GM18868 (cell line): Measurements from ENCODE around the gene GTF3C5.
"Not testable (repeated sequence)": the region's sequence is repeated elsewhere in the genome, so short reads cannot be mapped to it uniquely, and the experiment has no call there.

ENCODE experiments used
- ATAC-seq: cut with Tn5 transposase; IDR thresholded peaks from one replicate; pipeline ENCODE4 v1.9.1; 2021; ENCODE audit warnings: mild to moderate bottlenecking, moderate library complexity; ENCODE audit not compliant: unreplicated experiment

The GTF3C5 gene

DNA sequence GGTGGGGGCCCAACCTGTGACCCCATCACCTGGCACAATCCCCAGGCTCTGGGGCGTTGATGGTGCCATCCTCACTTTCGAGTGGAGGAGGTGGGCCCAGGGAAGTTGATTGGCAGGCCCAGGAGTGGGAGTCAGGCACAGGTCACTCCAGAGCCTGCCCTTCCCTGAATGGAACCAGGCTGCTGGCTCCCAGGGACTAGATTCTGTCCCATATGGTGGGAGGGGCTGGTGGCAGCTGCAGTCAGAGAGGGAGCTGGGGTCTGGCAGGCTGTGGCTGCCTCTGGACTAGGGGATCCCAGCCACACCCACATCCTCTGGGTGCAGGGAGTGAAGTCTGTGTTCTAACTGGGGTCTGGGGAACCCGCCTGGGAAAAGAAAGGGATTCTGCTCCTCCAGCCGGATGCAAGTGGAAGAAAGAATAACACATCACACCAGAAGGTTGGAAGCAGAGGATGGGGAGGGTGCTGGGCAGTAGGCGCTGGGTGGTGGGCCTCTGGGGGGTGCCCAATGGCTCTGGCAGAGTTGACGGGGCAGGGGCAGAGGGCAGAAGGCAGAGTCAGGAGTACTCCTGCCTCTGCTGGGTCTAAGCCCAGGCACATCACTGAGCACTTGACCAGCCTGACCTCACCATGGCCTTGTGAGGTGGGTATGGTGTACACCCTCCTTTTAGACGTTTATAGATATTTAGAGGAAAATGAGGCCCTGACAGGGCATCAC, 56.8 kb downstream of the GTF3C5 start:
- no peak for ATAC-seq

DNA sequence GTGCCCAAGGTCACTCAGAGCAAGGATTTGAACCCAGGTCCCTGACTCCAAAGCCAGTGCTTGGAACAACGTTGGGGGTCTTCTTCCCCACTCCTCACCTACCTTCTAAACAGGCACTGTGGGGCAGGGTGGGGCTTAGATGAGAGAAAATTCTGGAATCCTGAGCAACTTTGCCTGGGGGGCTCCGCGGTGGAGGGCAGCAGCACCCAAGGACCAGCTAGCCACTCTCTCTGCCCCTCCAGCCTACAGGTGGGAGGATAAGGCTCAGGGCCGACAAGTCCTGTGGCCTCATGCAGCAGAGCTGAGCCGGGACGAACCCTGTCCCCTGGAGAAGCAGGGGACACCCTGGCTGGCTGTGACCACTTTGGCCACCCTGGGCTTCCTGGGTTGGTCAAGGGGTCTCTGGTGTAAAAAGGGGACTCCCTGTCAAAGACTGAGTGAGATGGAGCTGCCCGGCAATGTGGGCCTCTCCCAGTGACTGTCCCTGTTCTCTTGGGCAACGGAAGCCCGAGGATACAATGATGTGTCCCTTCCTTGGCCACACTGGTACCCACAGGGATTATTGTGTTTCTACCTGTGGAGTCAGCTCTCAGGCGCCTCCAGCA, 57.5 kb downstream of the GTF3C5 start:
- no peak for ATAC-seq

DNA sequence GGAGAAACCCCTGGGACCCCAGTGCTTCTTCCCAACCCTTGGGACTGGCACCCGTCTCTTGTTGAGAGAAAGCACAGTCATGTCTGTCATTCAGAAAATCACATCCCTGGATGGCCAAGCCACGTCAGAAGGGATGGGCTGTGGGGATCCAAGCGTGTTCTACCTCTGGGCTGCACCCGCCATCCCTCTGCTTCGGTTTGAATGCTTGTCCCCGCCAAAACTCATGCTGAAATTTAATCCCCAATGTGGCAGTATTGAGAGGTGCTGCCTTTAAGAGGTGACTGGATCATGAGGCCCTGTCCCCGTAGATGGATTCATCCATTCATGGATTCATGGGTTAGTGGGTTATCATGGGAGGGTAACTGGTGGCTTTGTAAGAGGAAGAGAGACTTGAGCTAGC, 58.0 kb downstream of the GTF3C5 start:
- ATAC-seq, result no peak

DNA sequence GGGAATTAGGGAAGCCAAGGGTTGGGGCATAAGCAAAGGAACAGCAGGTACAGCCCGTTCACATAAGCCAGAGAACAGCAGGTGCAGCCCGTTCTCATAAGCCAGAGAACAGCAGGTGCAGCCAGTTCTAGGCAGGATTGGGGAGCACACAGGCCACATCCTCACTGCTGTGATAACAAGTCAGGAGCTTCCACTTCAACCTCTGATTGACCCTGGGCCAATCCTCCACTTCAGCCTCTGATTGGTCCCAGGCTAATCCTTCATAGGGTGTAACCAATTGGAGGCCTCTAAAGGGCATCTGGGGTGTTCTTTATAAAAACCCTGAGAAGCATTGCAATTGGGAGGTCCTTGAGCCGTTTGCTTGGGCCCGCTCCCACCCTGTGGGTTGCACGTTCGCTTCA, 58.5 kb downstream of the GTF3C5 start:
- ATAC-seq, result no peak

DNA sequence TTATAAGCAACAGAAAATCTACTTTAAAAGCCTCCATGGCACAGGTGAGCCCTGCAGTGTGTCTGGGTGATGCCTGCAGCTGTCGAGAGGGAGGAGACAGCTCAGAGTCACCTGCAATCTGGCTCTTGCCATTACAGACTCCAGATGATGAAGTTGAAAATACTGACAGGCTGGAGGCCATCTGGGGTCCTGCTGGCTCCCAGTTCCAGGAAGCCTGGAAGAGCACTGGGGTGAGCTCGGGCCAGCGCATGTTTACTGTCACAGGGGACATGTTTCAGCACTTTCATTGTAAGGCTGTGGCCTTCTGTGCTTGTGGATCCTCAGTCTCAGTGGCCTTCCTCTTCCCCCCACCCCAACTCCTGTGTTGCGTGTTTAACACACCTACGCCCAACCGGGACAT, 59.4 kb downstream of the GTF3C5 start:
- no peak for ATAC-seq

DNA sequence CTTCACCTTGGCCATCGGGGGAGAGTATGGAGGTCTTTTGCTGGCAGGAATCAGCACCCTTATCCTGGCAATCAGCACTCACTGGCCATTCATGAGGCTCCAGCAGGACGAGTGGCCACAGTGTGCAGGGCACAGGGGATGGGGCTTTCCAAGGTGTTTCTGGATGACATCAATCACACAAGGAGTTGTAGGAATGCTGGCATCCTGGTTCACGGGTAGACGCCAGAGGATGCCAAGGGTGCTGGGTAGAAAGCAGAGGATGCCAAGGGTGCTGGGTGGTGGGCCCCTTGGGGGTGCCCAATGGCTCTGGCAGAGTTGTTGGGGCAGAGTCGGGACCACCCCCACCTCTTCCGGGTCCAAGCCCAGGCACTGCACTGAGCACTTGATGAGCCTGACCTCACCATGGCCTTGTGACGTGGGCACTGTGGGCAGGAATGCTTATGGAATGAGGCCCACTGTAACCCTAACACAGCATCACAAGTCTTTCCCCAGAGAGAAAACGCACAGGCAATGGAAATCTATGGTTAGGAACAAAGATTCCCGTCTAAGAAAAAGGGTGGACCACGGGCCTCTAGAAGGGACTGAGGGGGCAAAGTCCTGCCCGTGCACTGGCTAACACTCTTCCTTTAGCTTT, 60.1 kb downstream of the GTF3C5 start:
- no peak for ATAC-seq

DNA sequence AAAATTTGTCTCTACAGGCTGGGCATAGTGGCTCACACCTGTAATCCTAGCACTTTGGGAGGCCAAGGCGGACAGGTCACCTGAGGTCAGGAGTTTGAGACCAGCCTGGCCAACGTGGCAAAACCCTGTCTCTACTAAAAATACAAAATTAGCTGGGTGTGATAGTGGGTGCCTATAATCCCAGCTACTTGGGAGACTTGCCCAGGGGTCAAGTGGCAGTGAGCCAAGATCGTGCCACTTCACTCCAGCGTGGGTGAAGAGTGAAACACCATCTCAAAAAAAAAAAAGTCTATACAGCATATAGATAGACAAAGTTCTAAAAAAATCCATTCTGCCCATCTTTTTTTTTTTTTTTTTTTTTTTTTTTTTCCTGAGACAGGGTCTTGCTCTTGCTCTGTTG, 63.6 kb downstream of the GTF3C5 start:
- not testable (repeated sequence) for ATAC-seq

DNA sequence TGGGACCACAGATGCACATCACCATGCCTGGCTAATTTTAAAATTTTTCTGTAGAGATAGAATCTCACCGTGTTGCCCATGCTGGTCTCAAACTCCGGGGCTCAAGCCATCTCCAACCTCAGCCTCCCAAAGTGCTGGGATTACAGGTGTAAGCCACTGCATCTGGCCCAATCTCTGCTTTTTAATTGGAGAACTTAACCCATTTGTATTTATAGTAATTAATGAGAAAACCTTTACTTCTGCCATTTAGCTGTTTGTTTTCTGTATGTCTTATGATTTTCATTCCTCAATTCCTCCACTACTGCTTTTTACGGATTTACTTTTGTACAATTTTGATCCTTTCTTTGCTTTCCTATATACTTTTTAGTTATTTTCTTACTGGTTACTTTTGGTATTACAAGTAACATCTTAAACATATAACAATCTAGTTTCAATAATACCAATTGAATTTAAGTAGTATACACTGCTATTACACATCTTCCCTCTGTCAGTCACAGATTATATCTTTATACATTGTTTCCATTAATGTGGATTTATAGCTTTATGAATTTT, 64.1 kb downstream of the GTF3C5 start:
- no peak for ATAC-seq

DNA sequence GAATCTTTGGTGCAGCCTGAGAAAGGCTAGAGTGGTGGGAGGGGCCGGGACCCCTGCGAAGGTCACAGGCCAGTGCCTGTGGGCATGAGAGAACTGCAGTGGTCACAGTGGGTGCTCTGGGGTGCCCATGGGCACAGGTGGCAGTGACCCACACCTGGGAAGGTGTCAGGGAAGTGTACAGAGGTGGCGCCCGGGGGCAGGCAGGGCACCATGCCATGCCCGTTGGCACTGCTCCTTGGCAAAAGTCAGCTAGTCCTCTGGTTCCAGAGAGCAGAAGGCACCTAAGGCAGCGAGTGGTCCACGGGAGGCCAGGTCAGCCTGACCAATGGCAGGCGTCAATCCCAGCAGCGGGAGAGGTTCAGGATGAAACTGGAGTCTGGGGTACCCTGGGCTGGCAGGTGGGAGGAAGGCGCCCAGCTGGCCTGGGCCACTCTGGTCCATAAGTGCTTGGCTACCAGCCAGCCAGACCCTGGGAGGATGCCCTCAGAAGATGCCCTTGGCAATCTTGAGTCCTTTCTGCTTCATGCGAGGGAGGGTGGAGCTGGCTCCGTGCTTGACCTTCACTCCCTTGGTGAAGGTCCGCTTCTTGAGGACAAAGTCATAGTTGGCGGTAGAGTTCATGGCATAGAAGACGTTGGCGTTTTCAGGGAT, 67.4 kb downstream of the GTF3C5 start:
- ATAC-seq, result no peak

DNA sequence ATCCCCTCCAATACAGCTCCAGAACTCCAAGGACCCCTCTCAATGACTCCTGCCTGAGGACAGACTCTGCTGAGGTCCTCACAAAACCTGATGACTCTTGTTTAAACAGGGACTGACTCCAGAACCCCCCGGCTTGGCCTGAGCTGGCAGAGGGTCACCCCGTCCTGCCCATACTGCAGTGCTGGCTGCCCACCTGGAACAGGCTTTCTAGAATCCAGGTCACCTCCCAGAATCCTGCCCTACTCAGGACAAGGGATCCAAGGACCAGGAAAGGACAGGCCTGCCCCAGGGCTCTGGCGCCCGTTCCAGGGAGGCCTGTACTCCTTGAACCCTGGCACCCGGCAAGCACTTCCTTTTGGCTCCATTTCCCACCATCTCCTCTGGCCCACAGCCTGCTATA, 68.1 kb downstream of the GTF3C5 start:
- no peak for ATAC-seq

DNA sequence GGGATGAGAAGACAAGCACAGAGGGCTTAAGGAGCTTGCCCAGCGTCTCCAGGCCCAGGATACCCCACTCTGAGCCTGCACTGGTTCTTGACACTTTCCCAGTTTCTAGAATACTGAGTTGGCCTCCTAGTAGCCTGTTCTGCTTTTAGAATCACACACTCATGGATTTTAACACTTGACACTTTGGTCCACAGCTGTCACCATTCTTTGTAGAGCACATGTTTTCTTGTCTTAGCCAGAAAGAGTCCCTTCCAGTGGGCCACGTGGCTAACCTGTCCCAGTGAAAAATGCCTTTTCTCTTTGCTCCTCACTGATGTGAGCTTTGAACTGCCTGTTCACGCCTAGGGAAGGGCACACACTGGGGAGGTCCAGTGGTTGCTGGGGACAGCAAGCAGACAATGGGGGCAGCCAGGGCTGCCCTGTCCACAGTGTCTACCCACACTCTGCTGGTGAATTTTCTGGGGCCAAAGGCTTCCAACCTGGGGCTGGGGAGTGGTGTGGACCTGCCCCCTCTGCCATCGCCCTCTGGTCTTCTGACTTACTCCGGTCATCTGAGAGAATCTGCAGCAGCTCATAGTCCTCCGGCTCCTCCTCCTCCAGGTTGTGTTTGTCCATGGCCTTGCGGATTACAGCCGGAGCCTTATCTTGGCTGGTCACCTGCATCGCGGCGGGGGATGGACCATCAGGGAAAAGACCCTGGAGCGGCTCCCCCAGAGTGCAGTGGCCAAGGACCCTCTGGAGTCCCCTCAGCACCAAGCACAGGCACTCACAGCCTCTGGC, 69.1 kb downstream of the GTF3C5 start:
- no peak for ATAC-seq

DNA sequence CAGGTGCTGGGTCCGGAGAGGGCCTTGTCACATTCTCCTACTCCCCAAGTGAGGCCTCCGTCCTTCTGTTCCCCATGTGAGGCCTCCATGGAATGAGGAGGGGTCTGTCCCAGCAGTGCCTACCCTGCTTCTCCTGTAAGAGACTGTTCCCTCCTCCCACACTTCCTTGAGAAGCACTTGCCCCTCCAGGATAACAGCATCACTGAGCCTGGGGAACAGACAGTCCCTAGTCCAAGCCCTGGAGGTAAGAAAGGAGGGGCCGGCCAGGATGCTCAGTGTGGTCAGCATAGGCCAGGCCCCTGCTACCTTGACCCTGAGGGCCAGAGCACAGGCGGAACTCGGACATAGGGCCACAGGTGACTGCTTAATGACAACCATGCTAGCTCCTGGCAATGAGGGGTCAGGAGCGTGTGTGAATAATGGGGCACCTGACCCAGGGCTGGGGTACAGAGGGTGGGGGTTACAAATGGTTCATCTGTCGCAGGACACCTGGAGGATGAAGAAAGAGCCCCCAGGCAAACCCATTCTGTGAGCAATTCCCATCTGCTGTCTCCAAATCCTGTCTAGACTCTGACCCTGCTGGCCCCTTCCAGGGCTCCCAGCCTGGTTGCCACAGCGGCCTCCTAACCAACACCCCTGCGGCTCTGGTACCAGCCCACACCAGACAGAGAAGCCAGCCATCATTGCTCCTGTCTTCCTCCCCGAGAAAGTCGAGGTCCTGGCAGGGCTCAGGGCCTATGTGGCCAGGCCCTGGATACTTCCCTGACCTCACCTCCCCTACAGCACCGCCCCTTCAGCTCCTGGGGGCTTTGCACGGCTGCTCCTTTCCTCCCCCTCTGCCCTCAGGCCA, 69.9 kb downstream of the GTF3C5 start:
- ATAC-seq, result no peak

DNA sequence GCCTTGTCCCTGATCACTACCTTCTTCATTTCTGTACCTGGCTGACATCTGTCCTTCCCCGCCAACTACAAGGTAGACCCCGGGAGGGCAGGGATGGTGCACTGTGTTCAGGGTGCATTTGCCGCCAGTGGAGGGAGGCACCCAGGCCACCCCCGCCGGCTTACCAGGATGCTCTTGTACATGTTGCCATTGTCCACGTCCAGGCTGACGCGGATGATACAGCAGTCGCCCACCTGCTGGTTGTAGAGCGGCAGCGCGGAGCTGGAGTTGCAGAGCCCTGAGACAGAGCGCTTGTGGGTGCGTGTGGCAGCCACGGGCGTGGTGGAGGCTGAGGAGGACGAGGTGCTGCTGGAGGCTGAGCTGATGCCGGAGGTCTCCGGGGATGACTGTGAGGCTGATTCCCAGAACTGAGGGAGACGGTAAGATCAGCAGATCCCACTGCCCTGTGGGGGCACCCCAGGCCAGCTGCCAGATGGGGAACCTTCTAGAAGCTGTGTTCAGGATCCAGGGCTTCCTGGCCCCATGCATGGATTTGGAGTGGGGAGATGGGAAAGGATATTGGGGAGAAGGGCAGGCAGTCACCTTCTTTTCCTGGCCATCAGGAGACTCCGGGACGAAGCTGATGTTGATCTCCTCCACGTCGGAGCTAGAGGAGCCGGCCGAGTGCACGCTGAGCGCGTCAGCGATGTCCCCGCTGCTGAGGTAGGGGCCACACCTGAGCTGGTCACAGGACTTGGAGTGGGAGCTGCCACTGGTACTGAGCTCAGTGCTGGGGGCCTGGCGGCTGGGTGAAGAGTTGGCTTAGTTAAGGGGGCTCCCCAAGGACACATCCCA, 70.8 kb downstream of the GTF3C5 start:
- ATAC-seq, result no peak

DNA sequence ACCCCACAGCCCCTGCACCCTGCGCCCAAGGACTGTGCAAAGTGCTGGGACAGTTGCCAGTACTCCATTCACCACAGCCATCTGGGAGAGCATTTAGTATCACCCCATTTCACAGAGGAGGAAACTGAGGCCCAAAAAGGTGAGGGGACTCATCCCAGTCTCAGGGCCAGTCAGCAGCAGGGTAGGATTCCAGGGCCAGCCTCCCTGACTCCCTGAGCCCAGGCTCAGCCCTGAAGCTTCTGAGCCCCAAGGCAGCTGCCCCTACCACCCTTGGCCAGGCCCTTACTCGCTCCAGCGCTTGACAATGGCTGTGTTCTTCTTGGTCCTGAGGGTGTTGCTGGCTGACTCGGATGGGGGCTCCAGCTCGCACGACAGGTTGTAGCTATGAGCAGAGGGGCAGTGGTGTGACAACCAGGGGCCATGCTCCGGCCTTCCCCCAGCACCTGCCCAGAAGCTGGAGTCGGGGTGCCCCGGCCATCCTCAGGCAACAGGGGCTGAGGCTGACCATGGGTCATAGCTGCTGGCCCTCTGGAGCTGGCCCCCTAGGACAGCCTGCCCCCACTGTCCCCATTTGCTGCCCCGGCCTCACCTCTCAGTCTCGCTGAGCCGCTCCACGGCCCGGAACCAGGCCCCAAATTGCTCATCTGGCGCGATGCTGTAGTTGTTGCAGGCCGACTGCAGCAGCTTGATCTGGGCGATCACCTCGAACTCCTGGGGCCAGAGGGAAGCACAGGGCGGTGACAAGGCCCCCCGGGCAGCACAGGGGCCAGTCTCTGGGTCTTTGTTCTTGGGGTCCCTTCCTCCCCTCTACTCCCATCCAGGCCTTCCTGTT, 71.6 kb downstream of the GTF3C5 start:
- ATAC-seq, result no peak

DNA sequence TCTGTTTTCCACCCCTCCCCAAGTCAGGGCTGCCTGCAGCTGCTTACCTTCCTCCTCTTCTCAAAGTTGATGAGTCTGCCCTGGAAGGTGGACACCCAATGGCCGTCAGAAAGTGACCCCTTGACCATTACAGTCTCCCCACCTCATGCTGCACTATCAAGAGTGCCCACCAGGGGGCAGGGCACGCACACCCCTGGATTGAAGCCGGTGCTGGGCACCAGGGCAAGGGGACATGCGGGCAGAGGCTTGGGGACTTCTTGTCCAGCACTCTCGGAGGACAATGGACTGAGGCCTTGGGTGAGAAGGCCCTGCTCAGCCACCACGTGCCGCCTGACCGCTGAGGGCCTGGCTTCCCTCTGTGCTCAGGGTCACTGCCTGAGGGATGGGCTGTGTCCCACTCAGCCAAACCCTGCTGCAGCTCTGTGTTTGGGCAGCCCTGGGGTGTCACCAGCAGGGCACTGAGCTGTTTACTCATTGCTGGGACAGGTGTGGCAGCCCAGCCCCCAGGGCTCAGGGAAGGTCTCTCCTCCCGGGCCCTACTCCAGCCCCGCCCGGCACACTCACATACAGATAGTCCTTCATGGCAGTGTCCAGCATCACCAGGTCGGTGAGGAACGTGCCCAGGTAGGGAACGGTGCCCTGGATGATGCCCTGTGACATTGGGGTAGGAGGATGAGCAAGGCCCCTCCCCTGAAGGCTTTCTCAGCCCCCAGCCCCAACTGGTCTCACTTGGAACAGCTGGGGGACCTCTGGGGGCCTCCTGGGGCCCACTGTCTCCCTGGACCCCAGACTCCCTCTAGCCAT, 72.6 kb downstream of the GTF3C5 start:
- no peak for ATAC-seq

DNA sequence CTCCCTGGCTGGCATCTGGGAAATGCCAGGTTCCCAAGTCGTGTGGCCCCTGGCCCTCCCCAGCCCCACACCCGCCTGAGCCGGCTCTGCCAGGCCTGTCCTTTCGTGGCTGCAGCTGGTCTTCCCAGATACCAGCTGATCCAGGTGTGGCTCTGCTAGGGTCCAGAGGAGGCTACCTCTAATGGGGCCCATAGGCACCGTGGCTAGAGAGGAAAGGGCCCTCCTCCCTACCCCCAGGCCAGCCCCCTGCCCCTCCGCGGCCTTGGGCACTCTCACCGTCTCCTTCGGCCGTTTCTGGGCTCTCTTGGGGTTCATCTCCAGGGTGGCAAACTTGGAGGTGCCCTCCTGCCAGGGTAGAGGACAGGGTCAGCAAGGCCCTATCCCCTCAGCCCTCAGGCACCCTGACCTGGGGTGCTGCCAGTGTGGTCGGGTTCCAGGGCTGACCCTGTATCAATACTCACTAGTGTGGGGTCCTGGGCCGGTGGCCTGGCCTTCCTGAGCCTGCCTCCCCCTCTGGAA, 73.2 kb downstream of the GTF3C5 start:
- no peak for ATAC-seq
